ENCODE data around the gene CBLN3.
"Not testable (repeated sequence)": the region's sequence is repeated elsewhere in the genome, so short reads cannot be mapped to it uniquely, and the experiment has no call there.

Gene CBLN3

DNA sequence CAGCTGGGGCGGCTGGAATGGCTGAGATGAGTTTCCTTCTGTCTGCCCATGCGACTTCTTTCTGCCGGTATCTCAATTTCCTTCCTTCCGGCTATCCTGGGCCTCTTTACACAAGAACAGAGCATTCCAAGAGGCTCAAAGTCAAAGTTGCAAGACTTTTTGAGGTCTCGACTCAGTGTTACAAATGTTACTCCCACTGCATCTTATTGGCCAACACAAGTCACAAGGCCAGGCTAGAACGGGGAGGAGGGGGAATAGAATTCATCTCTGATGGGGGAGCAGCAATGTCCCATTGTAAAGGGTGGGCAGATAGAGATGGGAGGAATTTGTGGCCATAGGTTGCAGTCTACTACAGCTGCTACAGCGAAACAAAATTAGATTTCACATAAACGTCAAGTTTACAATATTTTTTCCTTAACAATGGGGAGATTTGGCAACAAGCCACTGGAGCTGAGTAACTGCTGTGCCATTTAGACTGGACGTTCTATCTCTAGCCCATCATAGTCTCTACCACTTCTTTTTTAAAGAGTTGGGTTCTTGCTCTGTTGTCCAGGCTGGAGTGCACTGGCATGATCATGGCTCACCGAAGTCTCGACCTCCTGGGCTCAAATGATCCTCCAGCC lies 40.1 kb downstream of the CBLN3 start:
- in situ Hi-C loops (cut with MboI; ENCODE audit: low pct_unique_long_range_greater_than_20kb, low sequenced_read_pairs, unreplicated experiment): no loop called here
- DNase-seq (ENCODE audit: low spot score): no peak
- TF ChIP-seq, protein P1, sequence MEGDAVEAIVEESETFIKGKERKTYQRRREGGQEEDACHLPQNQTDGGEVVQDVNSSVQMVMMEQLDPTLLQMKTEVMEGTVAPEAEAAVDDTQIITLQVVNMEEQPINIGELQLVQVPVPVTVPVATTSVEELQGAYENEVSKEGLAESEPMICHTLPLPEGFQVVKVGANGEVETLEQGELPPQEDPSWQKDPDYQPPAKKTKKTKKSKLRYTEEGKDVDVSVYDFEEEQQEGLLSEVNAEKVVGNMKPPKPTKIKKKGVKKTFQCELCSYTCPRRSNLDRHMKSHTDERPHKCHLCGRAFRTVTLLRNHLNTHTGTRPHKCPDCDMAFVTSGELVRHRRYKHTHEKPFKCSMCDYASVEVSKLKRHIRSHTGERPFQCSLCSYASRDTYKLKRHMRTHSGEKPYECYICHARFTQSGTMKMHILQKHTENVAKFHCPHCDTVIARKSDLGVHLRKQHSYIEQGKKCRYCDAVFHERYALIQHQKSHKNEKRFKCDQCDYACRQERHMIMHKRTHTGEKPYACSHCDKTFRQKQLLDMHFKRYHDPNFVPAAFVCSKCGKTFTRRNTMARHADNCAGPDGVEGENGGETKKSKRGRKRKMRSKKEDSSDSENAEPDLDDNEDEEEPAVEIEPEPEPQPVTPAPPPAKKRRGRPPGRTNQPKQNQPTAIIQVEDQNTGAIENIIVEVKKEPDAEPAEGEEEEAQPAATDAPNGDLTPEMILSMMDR (IDR thresholded peaks at IDR 0.05; ENCODE audit: extremely low read depth, insufficient read depth, missing control alignments): no peak

DNA sequence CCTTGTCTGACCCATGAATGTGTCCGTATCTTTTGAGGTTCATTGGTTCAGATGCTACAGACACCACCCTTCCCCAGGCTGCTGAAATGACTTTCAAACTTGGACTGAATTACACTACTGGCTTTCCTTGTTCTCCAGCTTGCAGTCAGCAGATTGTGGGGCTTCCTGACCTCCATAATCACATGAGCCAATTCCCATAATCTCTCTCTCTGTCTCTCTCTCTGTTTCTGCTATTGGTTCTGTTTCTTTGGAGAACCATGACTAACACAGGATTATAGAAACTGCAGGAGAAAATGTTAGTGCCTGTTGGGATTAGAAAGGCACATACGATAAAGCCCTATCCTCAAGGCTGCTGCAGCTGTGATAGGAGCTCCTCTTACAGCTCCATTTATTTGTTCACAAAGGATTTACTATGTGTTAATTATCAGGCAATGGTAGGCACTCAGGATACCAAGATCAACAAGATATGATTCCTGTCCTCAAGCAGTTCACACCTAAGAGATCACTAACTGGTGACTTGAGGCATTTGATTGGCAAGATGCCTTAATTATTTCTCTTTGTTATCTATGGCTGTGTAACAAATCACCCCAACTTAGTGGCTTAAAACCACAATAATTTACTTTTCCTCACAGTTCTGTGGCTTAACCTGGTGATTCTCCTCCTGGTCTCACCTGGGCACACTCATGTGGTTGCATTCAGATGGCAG lies 40.8 kb downstream of the CBLN3 start:
- TF ChIP-seq, protein P1 (IDR thresholded peaks at IDR 0.05; ENCODE audit: extremely low read depth, insufficient read depth, missing control alignments): no peak
- no peak for DNase-seq (ENCODE audit: low spot score)
- in situ Hi-C loops (cut with MboI; ENCODE audit: low pct_unique_long_range_greater_than_20kb, low sequenced_read_pairs, unreplicated experiment): no loop called here

DNA sequence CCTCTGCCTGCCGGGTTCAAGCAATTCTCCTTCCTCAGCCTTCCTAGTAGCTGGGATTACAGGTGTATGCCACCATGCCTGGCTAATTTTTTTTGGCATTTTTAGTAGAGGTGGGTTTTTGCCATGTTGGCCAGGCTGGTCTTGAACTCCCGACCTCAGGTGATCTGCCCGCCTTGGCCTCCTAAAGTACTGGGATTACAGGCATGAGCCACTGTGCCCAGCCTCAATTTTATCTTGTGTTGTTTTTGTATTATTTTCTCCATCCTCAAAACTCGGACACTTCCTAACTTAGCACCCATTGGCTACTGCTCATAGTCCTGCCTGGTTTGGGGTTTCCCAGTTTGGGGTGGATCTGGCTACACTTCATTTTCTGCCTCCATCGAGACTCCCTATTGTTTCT lies 41.9 kb downstream of the CBLN3 start:
- DNase-seq (ENCODE audit: low spot score); in situ Hi-C loops (cut with MboI; ENCODE audit: low pct_unique_long_range_greater_than_20kb, low sequenced_read_pairs, unreplicated experiment): not testable (repeated sequence)

DNA sequence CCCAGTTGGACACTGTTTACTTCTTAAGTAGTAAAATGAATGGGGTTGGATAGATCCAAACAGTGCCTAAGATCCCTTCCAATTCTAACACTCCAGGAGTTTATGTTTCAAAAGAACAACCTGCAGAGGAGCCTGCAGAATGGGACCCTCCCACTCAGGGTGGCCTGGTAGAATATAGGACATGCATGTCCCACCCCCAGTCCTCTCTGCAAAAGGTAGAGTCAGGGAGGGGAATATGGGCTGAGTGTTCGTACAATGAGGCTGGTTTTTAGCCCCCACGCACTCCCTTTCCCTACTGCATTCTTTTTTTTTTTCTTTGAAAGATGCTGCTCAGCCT lies 42.5 kb downstream of the CBLN3 start:
- DNase-seq (ENCODE audit: low spot score): no peak
- in situ Hi-C loops (cut with MboI; ENCODE audit: low pct_unique_long_range_greater_than_20kb, low sequenced_read_pairs, unreplicated experiment): no loop called here
- TF ChIP-seq, protein P1 (IDR thresholded peaks at IDR 0.05; ENCODE audit: extremely low read depth, insufficient read depth, missing control alignments): no peak

DNA sequence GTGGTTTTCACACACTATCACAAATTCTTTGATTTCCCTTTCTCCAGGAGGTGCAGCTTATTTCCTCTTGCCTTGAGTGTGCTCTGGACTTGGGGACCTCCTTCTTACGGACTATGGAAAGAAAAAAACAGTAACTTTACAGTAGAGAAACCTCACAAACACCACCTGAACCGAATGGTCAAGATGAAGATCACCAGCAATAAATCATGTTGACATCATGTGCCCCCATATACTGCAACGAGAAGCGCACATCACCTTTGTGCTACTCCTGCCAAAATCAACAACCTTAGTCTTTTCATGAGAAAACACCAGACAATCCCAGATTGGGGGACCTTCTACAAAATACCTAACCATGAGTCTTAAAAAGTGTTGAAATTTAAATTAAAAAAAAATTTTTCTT lies 43.9 kb downstream of the CBLN3 start:
- TF ChIP-seq, protein P1 (IDR thresholded peaks at IDR 0.05; ENCODE audit: extremely low read depth, insufficient read depth, missing control alignments): no peak
- in situ Hi-C loops (cut with MboI; ENCODE audit: low pct_unique_long_range_greater_than_20kb, low sequenced_read_pairs, unreplicated experiment): no loop called here
- DNase-seq (ENCODE audit: low spot score): no peak

DNA sequence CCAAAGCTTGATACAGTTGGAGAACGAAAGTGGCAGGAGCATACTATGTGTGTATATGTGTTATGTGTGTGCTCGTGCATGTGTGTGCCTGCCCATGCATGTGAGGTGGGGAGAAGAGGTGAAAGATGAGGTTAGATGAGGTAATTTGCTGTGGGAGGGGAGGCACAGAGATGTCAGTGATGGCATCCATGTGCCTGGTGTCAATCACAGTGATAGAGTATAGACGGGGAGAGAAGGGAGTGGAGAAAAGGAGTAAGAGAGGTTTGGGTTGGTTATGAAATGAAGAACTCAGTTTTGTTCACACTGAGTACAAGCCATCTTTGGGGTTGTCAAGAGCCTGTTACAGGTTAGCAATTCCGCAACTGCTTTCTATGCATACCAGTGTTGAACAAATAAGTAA lies 45.3 kb downstream of the CBLN3 start:
- DNase-seq (ENCODE audit: low spot score): no peak
- in situ Hi-C loops (cut with MboI; ENCODE audit: low pct_unique_long_range_greater_than_20kb, low sequenced_read_pairs, unreplicated experiment): no loop called here
- TF ChIP-seq, protein P1 (IDR thresholded peaks at IDR 0.05; ENCODE audit: extremely low read depth, insufficient read depth, missing control alignments): no peak

DNA sequence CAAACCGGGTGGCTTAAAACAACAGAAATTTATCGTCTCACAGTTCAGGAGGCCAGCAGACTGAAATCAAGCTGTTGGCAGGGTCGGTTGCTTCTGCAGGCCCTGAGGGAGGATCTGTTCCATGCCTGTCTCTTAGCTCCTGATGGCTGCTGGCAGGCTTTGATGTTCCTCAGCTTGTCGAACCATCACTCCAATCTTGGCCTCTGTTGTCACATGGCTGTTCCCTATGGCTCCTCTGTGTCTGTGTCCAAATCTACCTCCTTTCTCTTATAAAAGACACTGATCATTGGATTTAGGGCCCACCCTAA lies 47.5 kb downstream of the CBLN3 start:
- in situ Hi-C loops (cut with MboI; ENCODE audit: low pct_unique_long_range_greater_than_20kb, low sequenced_read_pairs, unreplicated experiment): no loop called here
- no peak for DNase-seq (ENCODE audit: low spot score)
- TF ChIP-seq, protein P1 (IDR thresholded peaks at IDR 0.05; ENCODE audit: extremely low read depth, insufficient read depth, missing control alignments): no peak
